BE2C (cell line): ENCODE measurements around the gene ICE2.
"Not testable (repeated sequence)": the region's sequence is repeated elsewhere in the genome, so short reads cannot be mapped to it uniquely, and the experiment has no call there.

ENCODE experiments used
- DNase-seq: peaks from one replicate; pipeline ENCODE4 v3.0.0-alpha.2; 2020
- H3K27me3 ChIP-seq: fragments of 250-450 bp; sonication (Bioruptor Pico); 2 replicates; pipeline ENCODE4 v1.5.1; 2020; ENCODE audit warnings: mild to moderate bottlenecking
- H3K36me3 ChIP-seq: fragments of 250-450 bp; sonication (Bioruptor Pico); 2 replicates; pipeline ENCODE4 v1.5.1; 2020; ENCODE audit warnings: mild to moderate bottlenecking
- H3K4me1 ChIP-seq: fragments of 250-450 bp; sonication (Bioruptor Pico); 2 replicates; pipeline ENCODE4 v1.5.1; 2020
- H3K4me3 ChIP-seq: 2 replicates; pipeline ENCODE4 v1.5.1; 2011; ENCODE audit warnings: low read depth, low read length
- H3K9me3 ChIP-seq: fragments of 250-450 bp; sonication (Bioruptor Pico); 2 replicates; pipeline ENCODE4 v1.5.1; 2020
- CTCF ChIP-seq: IDR thresholded peaks from 2 replicates; pipeline ENCODE4 v1.5.1; 2012; ENCODE audit warnings: mild to moderate bottlenecking, low read depth, low read length

Gene ICE2

GRCh38 chr15:60406513-60407414 lies 72.2 kb downstream of the ICE2 start:
- peaks cover 4% of the 10 kb centered on the region; the same call in 1 of the 2 replicates for H3K4me1 ChIP-seq
- H3K36me3 ChIP-seq = no peaks in the 10 kb centered on the region
- H3K9me3 ChIP-seq = no peaks in the 10 kb centered on the region
- H3K27me3 ChIP-seq = no peaks in the 10 kb centered on the region
- H3K4me3 ChIP-seq = no peak overlapping the region
- DNase-seq = no peak
- no peak for TF ChIP-seq CTCF

GRCh38 chr15:60405399-60405798 lies 73.5 kb downstream of the ICE2 start:
- H3K27me3 ChIP-seq = no peaks in the 10 kb centered on the region
- no peaks in the 10 kb centered on the region for H3K36me3 ChIP-seq
- no peak for TF ChIP-seq CTCF
- H3K4me3 ChIP-seq = no peak overlapping the region
- DNase-seq = no peak
- peaks cover 4% of the 10 kb centered on the region; the same call in 1 of the 2 replicates for H3K4me1 ChIP-seq
- H3K9me3 ChIP-seq = no peaks in the 10 kb centered on the region

GRCh38 chr15:60404351-60404750 lies 74.6 kb downstream of the ICE2 start:
- H3K36me3 ChIP-seq, H3K9me3 ChIP-seq, H3K4me3 ChIP-seq, H3K4me1 ChIP-seq, H3K27me3 ChIP-seq, DNase-seq: not testable (repeated sequence)

GRCh38 chr15:60400944-60401343 lies 78.0 kb downstream of the ICE2 start:
- no peak for TF ChIP-seq CTCF
- Histone ChIP-seq H3K36me3 (peaks cover 6% of the 10 kb centered on the region; the same call in 1 of the 2 replicates), H3K27me3 (no peaks in the 10 kb centered on the region), H3K4me1 (peaks cover 6% of the 10 kb centered on the region), H3K4me3 (no peak overlapping the region), H3K9me3 (no peaks in the 10 kb centered on the region)
- DNase-seq = no peak

- DNase-seq = no peak
- H3K4me3 ChIP-seq = no peak overlapping the region
Observed at GRCh38 chr15:60399931-60400330, 79.0 kb downstream of the ICE2 start.

GRCh38 chr15:60399246-60399915 lies 79.6 kb downstream of the ICE2 start:
- Histone ChIP-seq H3K9me3 (no peaks in the 10 kb centered on the region), H3K4me1 (peaks cover 19% of the 10 kb centered on the region), H3K36me3 (peaks cover 12% of the 10 kb centered on the region), H3K27me3 (no peaks in the 10 kb centered on the region), H3K4me3 (no peak overlapping the region)
- no peak for DNase-seq
- no peak for TF ChIP-seq CTCF

More at GRCh38 chr15:60399931-60400330, 79.0 kb downstream of the ICE2 start:
- Histone ChIP-seq H3K9me3 (no peaks in the 10 kb centered on the region), H3K36me3 (peaks cover 12% of the 10 kb centered on the region), H3K27me3 (no peaks in the 10 kb centered on the region), H3K4me1 (peaks cover 14% of the 10 kb centered on the region)
- TF ChIP-seq CTCF = no peak
